ENCODE results near the gene ABCG1. TPM values are rescaled to one million over a fixed set of nuclear protein-coding genes. Genes with fewer than 3 reads are reported as not detected.

Gene ABCG1
- total and polyA plus RNA-seq, 2 of the 4 experiments (the other 2 are of a cell fraction), result 0.19 to 0.36 TPM

DNA sequence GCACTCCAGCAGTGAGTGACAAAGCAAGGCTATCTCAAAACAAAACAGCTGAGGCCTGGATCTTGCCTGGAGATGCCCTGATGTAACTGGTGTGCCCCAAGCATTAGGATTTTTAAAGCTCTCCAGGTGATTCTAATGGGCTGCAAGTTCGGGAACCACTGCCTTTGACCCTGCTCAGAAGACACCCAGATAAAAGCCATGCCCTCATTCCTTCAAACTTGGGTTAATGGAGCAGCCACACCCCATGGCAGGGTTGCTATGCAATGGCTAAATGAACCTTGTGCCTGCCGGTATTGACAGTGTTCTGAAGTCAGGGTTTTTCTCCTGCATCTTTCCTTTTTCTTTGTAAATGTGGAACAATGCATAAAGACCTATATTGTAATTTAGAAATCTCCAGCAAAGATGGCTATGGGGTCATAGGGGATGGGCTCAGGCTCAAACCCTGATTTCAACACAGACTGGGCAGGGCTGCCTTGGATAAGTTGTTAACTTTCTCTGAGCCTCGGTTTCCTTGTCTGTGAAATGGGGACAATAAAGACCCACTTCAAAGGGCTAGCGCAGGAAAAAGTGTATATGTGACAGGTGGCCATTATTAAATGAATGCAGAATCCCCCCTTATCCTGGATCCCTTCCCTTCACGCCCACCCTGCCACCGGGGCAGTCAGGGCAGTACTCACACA is 95.8 kb downstream of the ABCG1 start:
- Histone ChIP-seq H2BK20ac (ENCODE audit: low read depth, low read length) (no peak overlapping the region), H2BK15ac (ENCODE audit: low read depth, low read length) (no peak overlapping the region), H3K9me3 (ENCODE audit: control insufficient read depth, insufficient read depth, low read length) (no peaks in the 10 kb centered on the region), H3K23ac (ENCODE audit: low read depth, low read length) (no peak overlapping the region), H2BK120ac (ENCODE audit: low read depth, low read length) (no peak overlapping the region), H2AFZ (replicated peaks; ENCODE audit: low read length, poor library complexity) (peak overlapping the region; percentile 56), H3K56ac (ENCODE audit: extremely low read depth, insufficient read depth, low read length) (no peak overlapping the region), H2AK9ac (replicated peaks; ENCODE audit: low read depth, low read length, poor library complexity) (no peak overlapping the region), H2AK5ac (ENCODE audit: low read depth, low read length) (no peak overlapping the region), H3K4me2 (ENCODE audit: low read depth, low read length) (no peak overlapping the region), H4K8ac (ENCODE audit: low read depth in 2 of 2, low read length in 2 of 2) (no peak overlapping the region), H3K9me1 (ENCODE audit: insufficient read depth, low read length) (no peaks in the 10 kb centered on the region), H3K27ac (ENCODE audit: insufficient read depth, low read length) (no peak overlapping the region), H3K4me1 (ENCODE audit: control insufficient read depth, insufficient read depth, low read length) (no peaks in the 10 kb centered on the region), H2BK5ac (ENCODE audit: low read depth, low read length, poor library complexity, severe bottlenecking) (no peak overlapping the region), H3K36me3 (ENCODE audit: control insufficient read depth, insufficient read depth, low read length) (no peaks in the 10 kb centered on the region), H3K14ac (replicated peaks; ENCODE audit: low read depth, low read length) (no peak overlapping the region), H3K4me3 (ENCODE audit: insufficient read depth, low read depth, low read length) (no peak overlapping the region), H4K5ac (ENCODE audit: low read depth, low read length) (no peak overlapping the region), H4K20me1 (ENCODE audit: insufficient read depth, low read length) (no peaks in the 10 kb centered on the region; the same call in 1 of the 2 replicates), H3K79me1 (ENCODE audit: low read depth in 1 of 2, low read length in 2 of 2) (no peaks in the 10 kb centered on the region), H4K91ac (ENCODE audit: insufficient read depth, low read depth, low read length) (no peak overlapping the region), H3K4ac (ENCODE audit: low read depth, low read length) (no peak overlapping the region), H3K27me3 (ENCODE audit: control insufficient read depth, insufficient read depth, low read length) (peaks cover 53% of the 10 kb centered on the region; the same call in 1 of the 2 replicates), H3K18ac (ENCODE audit: low read depth, low read length) (no peak overlapping the region), H3K9ac (ENCODE audit: low read depth, low read length) (no peak overlapping the region)
- in situ Hi-C loops (cut with MboI; ENCODE audit: low sequenced_read_pairs) (no loop called here), dilution Hi-C loops (cut with HindIII; ENCODE audit: low sequenced_read_pairs, unreplicated experiment) (no loop called here), intact Hi-C loops (cut with micrococcal nuclease) (no loop called here)
- 100% methylated on average over 2 of the region's 6 CpGs; no CpG with 5 or more reads in 1 of the 2 experiments for WGBS, 2 experiments (ENCODE audit: extremely low coverage in 2 of 2, insufficient read length in 1 of 2)
- no TSS peak for BruUV-seq (replicated peaks)
- ATAC-seq (ENCODE audit: low read depth) (no peak), DNase-seq (no peak)
- ChIA-PET CTCF (interaction anchor here (0.8 kb wide), 1 partner anchor 56 kb away, joined by 3 read pairs; no protein-coding TSS in a partner anchor), POLR2A (ENCODE audit: unreplicated experiment) (no interaction called here)
- no peak for TF ChIP-seq RCOR1 (IDR thresholded peaks at IDR 0.05; ENCODE audit: insufficient replicate concordance, low read length)
- TF ChIP-seq RAD21 (IDR thresholded peaks at IDR 0.05; ENCODE audit: low read length), result no peak
- no peak for TF ChIP-seq MAZ (IDR thresholded peaks at IDR 0.05; ENCODE audit: borderline replicate concordance, low read depth, low read length)
- TF ChIP-seq NFE2L2 (IDR thresholded peaks at IDR 0.05; ENCODE audit: low read depth, low read length), result no peak
- TF ChIP-seq, protein P1, sequence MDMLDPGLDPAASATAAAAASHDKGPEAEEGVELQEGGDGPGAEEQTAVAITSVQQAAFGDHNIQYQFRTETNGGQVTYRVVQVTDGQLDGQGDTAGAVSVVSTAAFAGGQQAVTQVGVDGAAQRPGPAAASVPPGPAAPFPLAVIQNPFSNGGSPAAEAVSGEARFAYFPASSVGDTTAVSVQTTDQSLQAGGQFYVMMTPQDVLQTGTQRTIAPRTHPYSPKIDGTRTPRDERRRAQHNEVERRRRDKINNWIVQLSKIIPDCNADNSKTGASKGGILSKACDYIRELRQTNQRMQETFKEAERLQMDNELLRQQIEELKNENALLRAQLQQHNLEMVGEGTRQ (IDR thresholded peaks at IDR 0.05; ENCODE audit: low read depth, low read length), result no peak
